Left lobe of liver (tissue), 2 donors: ENCODE results near the gene INSL3. TPM values are rescaled to one million over a fixed set of nuclear protein-coding genes. Genes with fewer than 3 reads are reported as not detected.
A peak's percentile ranks its signal among the peaks of the same experiment; 100 is the strongest.
"Not testable (repeated sequence)": the region's sequence is repeated elsewhere in the genome, so short reads cannot be mapped to it uniquely, and the experiment has no call there.

Source experiments
- ATAC-seq: fragments of 200-7000 bp; cut with Tn5 transposase; one replicate; pipeline ENCODE4 v1.9.1; 2020; ENCODE audit warnings: mild to moderate bottlenecking, moderate library complexity
- DNase-seq: peaks from one replicate; pipeline ENCODE4 v3.0.0-alpha.2; 2020; ENCODE audit warnings: low spot score
- total RNA-seq: library from RNA; stranded (reverse); gene quantifications from one replicate; pipeline ENCODE4 v1.2.1, GENCODE V29; 2021
- donor health status: DM: no; HTN: no; CAD: no; lungs with moderate emphysema.
- donor health status: DM: no; HTN: yes; CAD: no.

The INSL3 gene
- total RNA-seq, 1 donor from 2014 or later = not detected

GRCh38 chr19:17790059-17790780, 31.1 kb downstream of the INSL3 start:
- ATAC-seq = no peak
- no peak for DNase-seq

- DNase-seq (no peak), ATAC-seq (no peak)
Measured at GRCh38 chr19:17788632-17789031, 32.7 kb downstream of the INSL3 start.

- DNase-seq = no peak
Measured at GRCh38 chr19:17787274-17787913, 33.9 kb downstream of the INSL3 start.

GRCh38 chr19:17784201-17785008, 36.9 kb downstream of the INSL3 start:
- peak; percentile 82 for ATAC-seq

More at GRCh38 chr19:17787274-17787913, 33.9 kb downstream of the INSL3 start:
- no peak for ATAC-seq

GRCh38 chr19:17783721-17784120, 37.6 kb downstream of the INSL3 start:
- not testable (repeated sequence) for ATAC-seq, DNase-seq

More at GRCh38 chr19:17784201-17785008, 36.9 kb downstream of the INSL3 start:
- DNase-seq = no peak

- no peak for DNase-seq
Measured at GRCh38 chr19:17780781-17781180, 40.5 kb downstream of the INSL3 start.

GRCh38 chr19:17778968-17779929, 42.1 kb downstream of the INSL3 start:
- ATAC-seq (no peak), DNase-seq (no peak)

More at GRCh38 chr19:17780781-17781180, 40.5 kb downstream of the INSL3 start:
- no peak for ATAC-seq

GRCh38 chr19:17778251-17778967, 42.9 kb downstream of the INSL3 start:
- no peak for DNase-seq
- peak; percentile 49 for ATAC-seq

GRCh38 chr19:17777840-17778239, 43.5 kb downstream of the INSL3 start:
- ATAC-seq, DNase-seq: not testable (repeated sequence)

GRCh38 chr19:17775991-17776803, 45.1 kb downstream of the INSL3 start:
- DNase-seq = no peak
- ATAC-seq = no peak

- ATAC-seq = peak; percentile 73
- DNase-seq = no peak
Measured at GRCh38 chr19:17775245-17775927, 45.9 kb downstream of the INSL3 start.

GRCh38 chr19:17772172-17772571, 49.1 kb downstream of the INSL3 start:
- no peak for ATAC-seq
- no peak for DNase-seq

GRCh38 chr19:17770613-17771012, 50.7 kb downstream of the INSL3 start:
- DNase-seq (no peak), ATAC-seq (no peak)

- ATAC-seq = no peak
- no peak for DNase-seq
Measured at GRCh38 chr19:17767559-17767958, 53.8 kb downstream of the INSL3 start.

- peak; percentile 74 for DNase-seq
- ATAC-seq = peak; percentile 86
Measured at GRCh38 chr19:17766543-17767131, 54.7 kb downstream of the INSL3 start.
